ENCODE data around the gene ASS1. TPM values are rescaled to one million over a fixed set of nuclear protein-coding genes. Genes with fewer than 3 reads are reported as not detected.
"Not testable (repeated sequence)": the region's sequence is repeated elsewhere in the genome, so short reads cannot be mapped to it uniquely, and the experiment has no call there.

The ASS1 gene
- total RNA-seq, 1 donor from 2014 or later, result 1.9 TPM

- intact Hi-C loops (cut with micrococcal nuclease), result no loop called here
These were observed 11.4 kb upstream of the ASS1 start for GRCh38 chr9:130433168-130433946.

DNA sequence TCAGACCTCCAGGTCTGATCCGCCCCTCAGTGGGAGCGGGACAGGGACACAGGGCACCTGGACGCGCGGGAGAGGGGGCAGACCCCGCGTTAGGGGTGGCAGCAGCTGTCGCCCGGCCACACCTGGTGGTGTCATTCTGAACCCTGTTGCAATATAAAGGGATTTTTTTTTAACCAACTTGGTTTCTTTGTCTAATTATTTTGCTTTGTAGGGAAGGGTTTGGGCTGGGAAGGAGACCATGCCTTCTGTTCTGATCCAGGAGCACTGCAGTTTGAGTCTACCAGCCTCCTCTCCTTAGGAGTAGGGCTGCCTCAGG, 10.9 kb upstream of the ASS1 start:
- intact Hi-C loops (cut with micrococcal nuclease), result no loop called here

DNA sequence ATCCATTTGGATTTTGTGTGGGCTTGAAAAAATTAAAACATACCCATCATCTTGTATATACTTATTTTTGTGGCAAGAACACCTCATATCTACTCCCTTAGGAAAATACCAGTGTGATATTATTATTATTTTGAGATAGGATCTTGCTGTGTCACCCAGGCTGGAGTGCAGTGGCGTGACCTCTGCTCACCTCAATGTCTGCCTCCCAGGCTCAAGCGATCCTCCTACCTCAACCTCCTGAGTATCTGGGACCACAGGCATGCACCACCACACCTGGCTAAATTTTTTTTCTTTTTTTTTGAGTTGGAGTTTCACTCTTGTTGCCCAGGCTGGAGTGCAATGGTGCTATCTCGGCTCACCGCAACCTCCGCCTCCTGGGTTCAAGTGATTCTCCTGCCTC, 10.1 kb upstream of the ASS1 start:
- intact Hi-C loops (cut with micrococcal nuclease), result not testable (repeated sequence)

GRCh38 chr9:130437011-130437789, 7.6 kb upstream of the ASS1 start:
- intact Hi-C loops (cut with micrococcal nuclease), result no loop called here

DNA sequence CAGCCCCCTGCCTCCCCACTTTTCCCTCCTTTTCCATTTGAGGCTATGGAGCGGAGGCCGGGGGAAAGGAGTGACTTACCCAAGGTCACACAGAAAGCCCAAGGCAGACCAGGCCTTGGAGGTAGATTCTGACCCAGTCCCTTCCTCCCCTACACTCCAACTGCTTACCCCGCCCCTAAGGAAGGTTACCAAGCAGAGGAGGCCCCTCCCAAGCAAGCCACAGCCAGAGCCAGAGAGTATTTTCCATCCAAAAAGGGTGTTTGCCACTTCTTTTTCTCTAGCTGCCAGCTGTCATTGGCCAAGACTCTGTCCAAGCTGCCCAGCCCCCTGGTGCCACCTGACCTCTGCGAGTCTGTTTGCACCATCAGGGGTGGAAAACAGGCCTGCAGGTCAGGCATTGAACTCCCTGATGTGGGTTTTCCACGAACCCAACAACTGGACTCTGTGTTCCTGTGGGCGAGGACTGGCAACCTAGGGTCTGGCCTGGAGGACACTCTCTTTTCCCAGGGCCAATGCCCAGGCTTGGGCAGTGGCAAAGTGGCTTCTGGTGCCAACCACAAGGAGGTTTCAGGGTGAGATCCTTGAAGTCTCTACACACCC, 6.3 kb upstream of the ASS1 start:
- intact Hi-C loops (cut with micrococcal nuclease), result no loop called here

DNA sequence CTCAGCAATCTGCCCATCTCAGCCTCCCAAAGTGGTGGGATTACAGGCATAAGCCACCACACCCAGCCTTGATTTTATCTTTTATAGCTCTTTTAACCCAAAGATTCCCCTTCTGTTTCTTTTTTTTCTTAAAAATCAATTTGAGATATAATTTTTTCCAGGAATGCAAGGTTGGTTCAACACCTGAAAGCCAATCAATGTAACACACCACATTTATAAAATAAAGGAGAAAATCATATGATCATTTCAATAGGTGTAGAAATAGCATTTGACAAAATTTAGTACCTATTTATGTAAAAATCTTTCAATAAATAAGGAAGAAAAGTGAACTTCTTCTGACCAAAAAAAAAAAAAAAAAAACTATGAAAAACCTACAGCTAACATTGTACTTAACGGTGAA, 3.7 kb upstream of the ASS1 start:
- intact Hi-C loops (cut with micrococcal nuclease), result no loop called here

DNA sequence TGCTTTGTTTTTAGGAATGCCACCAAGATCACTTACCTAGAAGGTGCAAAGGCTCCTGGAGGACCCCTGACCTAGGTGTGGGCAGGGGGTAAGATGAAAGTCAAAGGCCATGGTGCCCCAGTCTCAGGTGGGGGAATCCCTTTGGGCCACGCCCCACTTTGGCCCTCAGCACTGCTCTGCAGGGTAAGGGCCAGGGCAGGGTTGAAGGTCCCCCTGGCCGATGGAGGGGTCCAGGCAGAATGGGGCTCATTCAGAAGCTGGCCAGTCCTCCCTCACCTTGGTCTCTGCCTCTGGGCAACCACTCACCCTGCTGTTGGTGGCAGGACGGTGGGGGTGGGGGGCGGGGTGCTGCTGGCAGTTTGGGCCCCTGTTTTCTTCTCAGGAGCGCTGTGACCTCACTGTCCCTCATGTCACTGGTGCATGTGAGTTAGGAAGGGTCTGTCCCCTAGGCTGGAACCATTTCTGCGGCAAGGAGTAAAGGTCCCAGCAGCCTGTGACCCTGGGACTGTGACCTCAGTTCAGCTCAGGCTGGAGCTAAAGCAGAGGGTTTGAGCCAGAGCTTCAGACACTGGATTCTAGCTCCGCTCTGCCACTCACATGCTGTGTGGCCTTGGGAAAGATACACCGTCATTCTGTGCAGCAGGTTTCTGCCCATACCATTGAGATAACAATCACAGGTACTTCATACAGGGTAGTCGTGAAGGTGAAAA, 1.9 kb upstream of the ASS1 start:
- intact Hi-C loops (cut with micrococcal nuclease), result no loop called here

GRCh38 chr9:130443456-130443801, 1.3 kb upstream of the ASS1 start:
- intact Hi-C loops (cut with micrococcal nuclease), result no loop called here

GRCh38 chr9:130443840-130444492, 795 bp upstream of the ASS1 start:
- intact Hi-C loops (cut with micrococcal nuclease), result no loop called here

DNA sequence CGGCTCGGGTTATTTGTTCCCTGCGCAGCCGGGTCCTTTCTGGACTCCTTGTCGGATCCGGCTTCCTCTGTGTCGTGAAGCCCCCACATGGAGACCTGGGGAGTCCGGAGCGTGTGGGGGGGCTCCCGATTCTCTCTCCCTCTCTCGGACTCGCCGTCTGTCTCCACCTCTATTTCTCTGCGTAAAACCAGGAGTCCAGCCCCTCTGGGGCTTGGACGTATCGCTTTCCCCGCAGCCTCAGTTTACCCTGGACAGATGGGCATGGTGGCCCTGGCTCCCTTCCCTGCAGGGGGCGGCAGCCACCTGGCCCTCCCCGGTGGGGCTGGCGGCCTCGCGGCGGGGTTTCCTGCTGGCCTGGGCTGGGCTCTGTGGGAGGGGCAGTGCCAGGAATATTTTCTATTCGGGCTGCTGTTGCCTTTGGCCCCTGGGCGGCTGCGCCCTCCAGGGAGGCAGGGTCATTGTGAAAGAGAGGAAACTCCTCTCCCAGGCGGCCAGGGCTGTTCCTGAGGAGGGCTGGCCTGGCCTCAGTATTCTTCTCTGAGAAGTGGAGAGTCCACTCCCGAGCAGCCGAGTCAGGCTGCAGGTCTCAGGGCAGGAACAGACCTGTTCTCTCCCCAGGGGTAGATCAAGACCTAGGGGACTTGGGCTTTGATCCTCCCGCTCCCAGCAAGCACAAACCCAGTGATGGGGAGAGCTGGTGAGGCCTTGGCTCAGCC, 665 bp downstream of the ASS1 start:
- intact Hi-C loops (cut with micrococcal nuclease), result no loop called here

DNA sequence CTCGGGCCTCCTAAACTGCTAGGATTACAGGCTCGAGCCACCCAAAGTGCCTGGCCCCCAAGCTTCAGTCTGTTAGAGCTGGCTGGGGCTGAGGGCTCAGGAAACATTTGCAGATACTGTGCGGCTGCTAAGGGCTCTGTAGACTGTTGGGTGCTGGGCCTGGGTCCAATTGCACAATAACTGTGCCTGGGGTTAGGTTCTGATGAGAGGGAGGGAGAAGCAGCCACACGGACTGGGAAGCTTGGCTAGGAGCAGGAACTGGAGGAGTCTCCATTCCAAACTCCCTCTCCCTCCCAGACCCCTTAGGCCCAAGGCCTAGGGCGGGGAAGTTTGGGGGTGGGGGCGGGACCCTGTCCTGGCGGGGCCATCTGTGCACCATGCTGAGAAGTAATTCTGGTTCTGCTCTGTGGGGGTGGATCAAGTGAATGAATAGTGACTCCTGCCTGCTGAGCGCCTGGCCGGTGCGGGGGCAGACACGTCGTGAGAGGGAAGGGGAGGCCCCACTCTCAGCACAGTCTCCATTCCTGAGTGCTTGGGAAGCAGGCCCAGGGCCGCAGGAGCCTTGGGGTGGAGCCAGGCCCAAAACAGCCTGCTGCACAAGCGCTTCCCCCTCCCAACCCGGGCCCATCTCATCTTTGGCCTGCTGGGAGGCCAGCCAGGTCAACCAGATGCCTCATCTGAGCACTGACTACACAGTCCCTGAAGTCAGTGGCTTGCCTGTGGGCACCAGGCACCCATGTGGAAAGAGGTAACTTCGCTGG, 1.5 kb downstream of the ASS1 start:
- intact Hi-C loops (cut with micrococcal nuclease), result no loop called here

DNA sequence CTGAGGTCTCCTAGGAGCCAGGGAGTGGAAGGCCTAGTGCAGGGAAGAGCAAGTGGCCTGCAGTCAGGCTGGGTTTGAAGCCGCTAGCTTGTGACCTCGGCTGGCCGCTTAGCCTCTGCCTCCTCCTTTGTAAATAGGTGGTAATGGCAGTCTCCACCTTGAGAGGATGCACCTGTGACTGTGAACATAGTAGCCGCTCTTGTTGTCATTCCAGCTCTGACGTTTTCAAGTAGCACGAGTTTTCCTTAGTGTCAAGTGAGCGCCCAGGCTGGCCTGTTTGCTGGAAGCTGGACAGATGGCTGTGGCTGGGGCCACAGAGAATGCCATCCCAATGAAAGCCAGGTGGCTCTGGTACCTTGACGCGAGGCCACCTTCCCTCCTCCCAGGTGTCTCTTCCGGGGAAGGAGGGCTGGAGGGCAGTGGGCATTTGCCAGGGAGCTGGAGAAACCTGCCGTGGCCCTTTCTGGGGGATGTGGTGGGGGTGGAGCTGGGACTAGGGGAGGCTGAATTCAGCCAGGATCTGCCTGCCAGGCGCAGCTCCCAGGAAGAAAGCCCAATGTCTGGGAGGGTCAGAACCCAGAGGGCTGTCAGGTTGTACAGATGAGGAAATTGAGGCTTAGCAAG, 2.5 kb downstream of the ASS1 start:
- intact Hi-C loops (cut with micrococcal nuclease), result no loop called here

GRCh38 chr9:130448035-130448624, 3.4 kb downstream of the ASS1 start:
- intact Hi-C loops (cut with micrococcal nuclease), result no loop called here

DNA sequence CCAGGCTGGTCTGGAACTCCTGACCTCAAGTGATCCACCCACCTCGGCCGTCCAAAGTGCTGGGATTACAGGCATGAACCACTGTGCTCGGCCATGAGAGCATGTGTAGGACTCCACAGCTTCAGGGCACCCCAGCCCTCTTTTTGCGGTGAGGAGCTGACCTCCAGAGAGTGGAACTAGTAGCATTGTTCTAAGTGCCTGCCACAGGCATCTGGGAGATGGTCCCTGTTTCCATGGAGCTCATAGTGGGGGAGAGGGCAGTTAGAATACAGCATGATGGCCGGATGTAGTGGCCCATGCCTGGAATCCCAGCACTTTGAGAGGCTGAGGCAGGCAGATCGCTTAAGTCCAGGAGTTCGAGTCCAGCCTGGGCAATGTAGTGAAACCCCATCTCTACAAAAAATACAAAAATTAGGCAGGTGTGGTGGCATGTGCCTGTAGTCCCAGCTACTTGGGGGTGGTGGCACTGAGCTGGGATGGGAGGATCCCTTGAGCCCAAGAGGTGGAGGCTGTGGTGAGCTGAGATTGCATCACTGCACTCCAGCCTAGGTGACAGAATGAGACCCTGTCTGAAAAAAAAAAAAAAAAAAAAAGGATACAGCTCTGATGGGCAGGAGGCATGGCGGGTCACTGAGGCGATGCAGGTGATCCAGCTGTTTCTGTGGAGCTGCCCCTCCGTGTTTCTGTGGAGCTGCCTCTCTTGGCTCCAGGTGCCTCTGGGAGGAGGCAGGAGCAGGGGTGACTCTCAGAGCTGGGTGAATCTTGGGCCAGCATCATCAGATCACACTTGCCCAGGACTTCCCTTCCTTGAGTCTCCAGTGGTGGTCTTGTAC, 4.2 kb downstream of the ASS1 start:
- intact Hi-C loops (cut with micrococcal nuclease), result no loop called here

GRCh38 chr9:130450344-130451003, 5.7 kb downstream of the ASS1 start:
- intact Hi-C loops (cut with micrococcal nuclease), result no loop called here

DNA sequence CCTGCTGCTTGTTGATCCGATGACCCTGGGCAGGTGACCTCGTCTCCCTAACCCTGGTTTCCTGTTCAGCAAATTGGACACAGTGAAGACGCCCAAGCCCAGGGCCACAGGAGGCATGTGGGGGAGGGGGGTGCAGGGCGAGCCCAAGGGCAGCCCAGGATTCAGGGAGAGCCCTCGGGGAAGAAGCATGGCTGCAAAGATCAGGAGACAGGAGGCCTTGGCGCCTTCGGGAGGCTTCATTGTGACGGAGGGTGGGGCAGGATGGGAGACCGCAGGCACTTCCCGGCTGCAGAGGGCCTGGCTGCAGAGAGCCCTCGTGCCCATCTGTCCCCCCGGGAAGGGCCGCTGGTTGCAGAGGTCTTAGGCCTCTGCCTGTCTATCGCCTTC, 6.2 kb downstream of the ASS1 start:
- intact Hi-C loops (cut with micrococcal nuclease), result no loop called here

- intact Hi-C loops (cut with micrococcal nuclease), result no loop called here
These were observed 7.0 kb downstream of the ASS1 start for GRCh38 chr9:130451509-130452388.

Data from T-helper 2 cell treated with Interferon-gamma antibody and Interleukin-4, amounts not matched to agents 100 ng/mL and 5 ng/mL, for 36 hours (primary cell).